Limb (tissue), 2 donors: Measurements from ENCODE around the gene ACP7.
"Not testable (repeated sequence)": the region's sequence is repeated elsewhere in the genome, so short reads cannot be mapped to it uniquely, and the experiment has no call there.

ENCODE experiments used
- DNase-seq, 2 donors: peaks; one replicate each; pipeline ENCODE4 v3.0.0-alpha.2; 2016; ENCODE audit errors: extremely low spot score in 2 of 2

Gene ACP7

GRCh38 chr19:39083983-39084731 lies at the start of gene ACP7:
Gene ACP7, plus strand, starts transcription at chr19:39084368. Its CDS starts 902 bp downstream, at chr19:39085270.
- no peak for DNase-seq

GRCh38 chr19:39036581-39036980 lies 47.6 kb upstream of the ACP7 start:
- DNase-seq, result no peak

GRCh38 chr19:39037194-39037593 lies 47.0 kb upstream of the ACP7 start:
- no peak for DNase-seq

GRCh38 chr19:39038098-39038497 lies 46.1 kb upstream of the ACP7 start:
- DNase-seq, result no peak

GRCh38 chr19:39045506-39045905 lies 38.7 kb upstream of the ACP7 start:
- no peak for DNase-seq

GRCh38 chr19:39046037-39046821 lies 37.9 kb upstream of the ACP7 start:
- no peak for DNase-seq

GRCh38 chr19:39047073-39047472 lies 37.1 kb upstream of the ACP7 start:
- no peak for DNase-seq

- peak in 1 of 2 donors; percentile 52 for DNase-seq
Measured at GRCh38 chr19:39052243-39052746, 31.9 kb upstream of the ACP7 start.

GRCh38 chr19:39052846-39053245 lies 31.3 kb upstream of the ACP7 start:
- DNase-seq, result no peak

- no peak for DNase-seq
Measured at GRCh38 chr19:39053276-39054090, 30.7 kb upstream of the ACP7 start.

GRCh38 chr19:39054091-39054470 lies 30.1 kb upstream of the ACP7 start:
- DNase-seq, result no peak

- DNase-seq, result no peak
Measured at GRCh38 chr19:39057615-39058014, 26.6 kb upstream of the ACP7 start.

- no peak for DNase-seq
Measured at GRCh38 chr19:39059302-39059701, 24.9 kb upstream of the ACP7 start.

- no peak for DNase-seq
Measured at GRCh38 chr19:39060171-39060570, 24.0 kb upstream of the ACP7 start.

- DNase-seq, result no peak
Measured at GRCh38 chr19:39064405-39064804, 19.8 kb upstream of the ACP7 start.

GRCh38 chr19:39065928-39066327 lies 18.2 kb upstream of the ACP7 start:
- no peak for DNase-seq

- DNase-seq, result no peak
Measured at GRCh38 chr19:39067104-39067503, 17.1 kb upstream of the ACP7 start.

- not testable (repeated sequence) for DNase-seq
Measured at GRCh38 chr19:39068259-39068658, 15.9 kb upstream of the ACP7 start.

GRCh38 chr19:39070888-39071287 lies 13.3 kb upstream of the ACP7 start:
- no peak for DNase-seq

- no peak for DNase-seq
Measured at GRCh38 chr19:39074205-39074692, 9.9 kb upstream of the ACP7 start.

GRCh38 chr19:39074942-39075341 lies 9.2 kb upstream of the ACP7 start:
- no peak for DNase-seq

- DNase-seq, result no peak
Measured at GRCh38 chr19:39077323-39077722, 6.8 kb upstream of the ACP7 start.
